Ascending aorta (tissue), 2 donors: ENCODE measurements around the gene TRABD2B. TPM values are rescaled to one million over a fixed set of nuclear protein-coding genes. Genes with fewer than 3 reads are reported as not detected.
A peak's percentile ranks its signal among the peaks of the same experiment; 100 is the strongest.

ENCODE experiments used
- DNase-seq, 2 donors: peaks; one replicate each; pipeline ENCODE4 v3.0.0-alpha.2; 2019; ENCODE audit warnings: low spot score in 2 of 2
- H3K27ac ChIP-seq, 2 donors: fragments of 200-600 bp; sonication (generic); one replicate each; pipeline ENCODE4 v1.5.1; 2016 to 2017; ENCODE audit warnings: mild to moderate bottlenecking in 1 of 2
- H3K27me3 ChIP-seq: fragments of 200-600 bp; sonication (generic); one replicate; pipeline ENCODE4 v1.5.1; 2017
- H3K36me3 ChIP-seq, 2 donors: fragments of 200-600 bp; sonication (generic); one replicate each; pipeline ENCODE4 v1.5.1; 2016
- H3K4me1 ChIP-seq, 2 donors: fragments of 200-600 bp; sonication (generic); one replicate each; pipeline ENCODE4 v1.5.1; 2016 to 2017; ENCODE audit warnings: mild to moderate bottlenecking in 1 of 2
- H3K4me3 ChIP-seq, 2 donors: fragments of 200-600 bp; sonication (generic); one replicate each; pipeline ENCODE4 v1.5.1; 2016 to 2017; ENCODE audit warnings: mild to moderate bottlenecking in 1 of 2
- H3K9me3 ChIP-seq, 2 donors: fragments of 200-600 bp; sonication (generic); one replicate each; pipeline ENCODE4 v1.5.1; 2016
- intact Hi-C: fragments of 100-400 bp; cut with DNase I; formaldehyde crosslinking; loops from one replicate; pipeline ENCODE4 v1.15.1; 2023
- total RNA-seq: library from RNA; depleted of rRNA; stranded (reverse); fragments of >200 nt; gene quantifications from one replicate; pipeline ENCODE4 v1.1.0, GENCODE V29; 2016
- TF ChIP-seq, protein P1 (sequence below), 3 experiments: fragments of 200-600 bp in 2 of 3; fragments of 450-650 bp in 1 of 3; sonication (generic) in 2 of 3; IDR thresholded peaks; one replicate each; pipeline ENCODE4 v1.5.1; 2016 to 2019; ENCODE audit warnings: antibody characterized with exemption in 3 of 3, mild to moderate bottlenecking in 1 of 3, moderate library complexity in 1 of 3

The TRABD2B gene
- total RNA-seq, 1 donor from 2014 or later, result 7.9 TPM

DNA sequence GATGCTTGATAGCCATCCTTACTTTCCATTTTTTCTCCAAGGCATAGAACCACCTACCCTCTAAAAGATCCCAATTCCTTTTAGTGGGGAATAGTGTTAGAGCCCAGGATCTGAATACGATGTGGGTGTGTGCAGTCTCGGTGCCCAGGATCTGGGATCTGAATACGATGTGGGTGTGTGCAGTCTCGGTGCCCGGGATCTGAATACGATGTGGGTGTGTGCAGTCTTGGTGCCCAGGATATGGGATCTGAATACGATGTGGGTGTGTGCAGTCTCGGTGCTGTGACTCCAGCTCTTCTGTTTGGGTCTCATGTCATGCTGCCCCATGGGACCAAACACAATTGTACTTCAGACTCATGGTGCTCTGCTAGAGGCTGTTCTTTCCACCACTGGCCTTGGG, 265.5 kb downstream of the TRABD2B start:
- Histone ChIP-seq H3K27me3 (no peaks in the 10 kb centered on the region), H3K9me3 (no peaks in the 10 kb centered on the region), H3K36me3 (no peaks in the 10 kb centered on the region), H3K4me3 (no peak overlapping the region), H3K27ac (no peak overlapping the region), H3K4me1 (no peaks in the 10 kb centered on the region)
- no peak for DNase-seq
- TF ChIP-seq, protein P1, sequence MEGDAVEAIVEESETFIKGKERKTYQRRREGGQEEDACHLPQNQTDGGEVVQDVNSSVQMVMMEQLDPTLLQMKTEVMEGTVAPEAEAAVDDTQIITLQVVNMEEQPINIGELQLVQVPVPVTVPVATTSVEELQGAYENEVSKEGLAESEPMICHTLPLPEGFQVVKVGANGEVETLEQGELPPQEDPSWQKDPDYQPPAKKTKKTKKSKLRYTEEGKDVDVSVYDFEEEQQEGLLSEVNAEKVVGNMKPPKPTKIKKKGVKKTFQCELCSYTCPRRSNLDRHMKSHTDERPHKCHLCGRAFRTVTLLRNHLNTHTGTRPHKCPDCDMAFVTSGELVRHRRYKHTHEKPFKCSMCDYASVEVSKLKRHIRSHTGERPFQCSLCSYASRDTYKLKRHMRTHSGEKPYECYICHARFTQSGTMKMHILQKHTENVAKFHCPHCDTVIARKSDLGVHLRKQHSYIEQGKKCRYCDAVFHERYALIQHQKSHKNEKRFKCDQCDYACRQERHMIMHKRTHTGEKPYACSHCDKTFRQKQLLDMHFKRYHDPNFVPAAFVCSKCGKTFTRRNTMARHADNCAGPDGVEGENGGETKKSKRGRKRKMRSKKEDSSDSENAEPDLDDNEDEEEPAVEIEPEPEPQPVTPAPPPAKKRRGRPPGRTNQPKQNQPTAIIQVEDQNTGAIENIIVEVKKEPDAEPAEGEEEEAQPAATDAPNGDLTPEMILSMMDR (IDR thresholded peaks at IDR 0.05), result no peak
- intact Hi-C loops, result no loop called here

DNA sequence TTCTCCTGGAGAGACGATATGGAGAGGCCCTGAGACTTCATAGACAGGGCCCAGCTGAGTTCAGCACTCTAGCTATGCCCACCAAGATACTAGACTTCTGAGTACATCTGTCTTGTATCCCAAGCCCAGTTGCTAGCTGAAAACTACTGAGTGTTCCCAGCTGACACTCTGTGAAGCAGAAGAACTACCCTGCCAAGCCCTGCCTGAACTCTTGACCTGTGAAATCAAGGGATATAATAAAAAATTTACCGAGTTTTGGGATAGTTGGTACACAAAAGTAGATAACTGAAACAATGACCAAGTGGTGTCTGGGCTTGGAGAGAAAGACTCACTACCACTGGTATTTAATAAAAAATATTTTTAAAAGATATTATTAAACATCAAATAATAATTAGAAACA, 267.5 kb downstream of the TRABD2B start:
- Histone ChIP-seq H3K4me1 (peaks cover 7 to 13% of the 10 kb centered on the region in 2 donors), H3K27me3 (no peaks in the 10 kb centered on the region), H3K36me3 (no peaks in the 10 kb centered on the region), H3K4me3 (no peak overlapping the region), H3K27ac (no peak overlapping the region), H3K9me3 (no peaks in the 10 kb centered on the region)
- TF ChIP-seq, protein P1 (IDR thresholded peaks at IDR 0.05), result no peak
- no peak for DNase-seq
- intact Hi-C loops, result loop anchor here (5.0 kb wide), 1 partner anchor 537 kb away; the partner anchor contains the start of gene PDZK1IP1

DNA sequence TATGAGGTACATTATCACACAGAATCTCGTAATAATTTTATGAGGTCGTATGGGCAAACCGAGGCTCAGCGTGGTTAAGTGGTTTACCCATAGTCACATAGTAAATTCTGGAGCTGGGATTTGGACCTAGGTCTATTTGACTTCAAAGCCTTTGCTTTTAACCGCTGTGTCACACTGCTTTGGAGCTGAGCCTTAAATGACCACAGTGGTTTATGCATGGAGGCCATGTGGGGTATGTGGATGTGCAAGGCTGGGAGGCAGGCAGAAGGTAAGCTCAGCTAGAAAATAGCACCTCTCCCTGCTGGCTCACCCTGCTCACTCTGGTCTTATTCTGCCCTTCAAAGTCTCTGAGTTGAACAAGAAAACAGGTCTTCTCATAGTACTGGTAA, 269.5 kb downstream of the TRABD2B start:
- TF ChIP-seq, protein P1 (IDR thresholded peaks at IDR 0.05), result no peak
- Histone ChIP-seq H3K4me1 (peaks cover 7 to 15% of the 10 kb centered on the region in 2 donors), H3K36me3 (no peaks in the 10 kb centered on the region), H3K9me3 (no peaks in the 10 kb centered on the region), H3K27ac (no peak overlapping the region), H3K27me3 (no peaks in the 10 kb centered on the region), H3K4me3 (no peak overlapping the region)
- DNase-seq, result no peak
- intact Hi-C loops, result loop anchor here (2.0 to 5.0 kb wide), 2 partner anchors 339 to 535 kb away; partner anchors contain the start of gene PDZK1IP1

DNA sequence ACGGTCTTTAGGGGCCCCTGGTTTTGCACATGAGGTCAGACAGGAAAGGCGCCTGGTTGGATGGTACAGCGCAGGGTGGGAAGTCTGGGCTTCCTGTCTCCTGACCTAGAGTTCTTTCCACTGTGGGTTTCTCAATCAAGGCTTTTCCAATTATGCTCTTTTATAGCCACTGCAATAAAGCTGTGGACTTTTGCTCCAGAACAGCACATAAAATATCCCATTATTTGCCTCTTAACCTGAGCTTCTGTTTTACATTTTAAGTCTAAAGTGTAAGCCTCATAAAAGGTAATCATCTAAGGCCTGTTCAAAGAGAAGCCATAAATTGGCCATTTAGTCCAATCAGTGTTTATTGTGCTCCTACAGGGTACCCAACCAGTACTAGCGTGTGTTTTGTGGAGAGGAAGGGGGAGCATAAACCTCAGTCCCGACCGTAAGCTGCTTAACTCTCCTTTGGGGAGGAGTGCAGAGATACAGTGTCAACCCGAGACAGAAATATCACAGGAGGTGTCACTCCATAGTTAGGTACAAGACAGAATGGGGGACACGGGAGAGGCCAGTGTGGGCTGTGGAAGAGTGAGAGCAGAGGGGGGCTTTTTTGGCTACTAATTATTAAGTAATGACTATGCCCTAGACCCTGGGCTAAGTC, 270.0 kb downstream of the TRABD2B start:
- H3K27me3 ChIP-seq, result no peaks in the 10 kb centered on the region
- no peaks in the 10 kb centered on the region for H3K36me3 ChIP-seq
- TF ChIP-seq, protein P1 (IDR thresholded peaks at IDR 0.05), result no peak
- H3K9me3 ChIP-seq, result no peaks in the 10 kb centered on the region
- no peak overlapping the region for H3K4me3 ChIP-seq
- DNase-seq, result no peak
- peaks cover 7 to 15% of the 10 kb centered on the region in 2 donors for H3K4me1 ChIP-seq
- no peak overlapping the region for H3K27ac ChIP-seq
- intact Hi-C loops, result loop anchor here (2.0 to 5.0 kb wide), 2 partner anchors 338 to 535 kb away; partner anchors contain the start of gene PDZK1IP1

DNA sequence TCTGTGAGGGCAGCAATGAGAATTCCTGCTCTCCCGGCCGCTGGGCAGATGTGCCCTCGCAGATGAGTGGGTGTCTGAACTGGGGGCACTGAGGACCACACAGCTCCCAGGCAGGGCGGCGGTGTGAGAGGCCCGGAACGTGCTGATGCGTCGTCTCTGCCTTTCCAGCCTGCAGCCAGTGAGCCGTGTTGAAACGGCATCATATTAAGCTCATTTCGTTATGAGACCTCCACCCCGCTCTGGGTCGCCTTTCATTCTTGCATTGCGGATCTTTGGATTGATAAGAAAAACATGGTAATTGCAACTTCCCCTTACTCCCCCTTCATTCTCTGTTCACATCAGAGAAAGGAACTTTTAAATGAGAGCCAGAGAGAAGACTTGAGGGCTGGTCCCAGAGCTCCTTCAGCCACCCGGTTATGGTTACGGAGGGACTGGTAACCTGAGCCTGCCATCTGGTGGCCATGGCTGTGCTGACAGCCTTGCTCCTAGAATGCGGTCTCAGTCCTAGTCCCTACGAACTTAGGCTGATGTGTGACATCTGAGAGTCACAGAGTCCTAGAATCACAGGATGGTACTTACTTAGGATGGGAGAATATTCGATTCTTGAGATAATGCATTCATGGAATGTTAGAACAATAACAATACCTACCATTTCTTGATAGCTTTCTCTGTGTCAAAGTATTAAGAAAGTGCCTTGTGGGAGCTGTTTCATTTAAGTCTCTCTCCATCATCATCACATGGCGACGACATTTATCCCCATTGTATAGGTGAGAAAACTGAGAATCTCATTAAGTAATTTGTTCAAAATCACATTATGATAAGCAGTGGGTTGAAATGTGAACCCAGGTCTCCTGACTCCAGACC, 271.0 kb downstream of the TRABD2B start:
- no peaks in the 10 kb centered on the region for H3K9me3 ChIP-seq
- DNase-seq, result peak in 1 of 2 donors; percentile 89
- no peaks in the 10 kb centered on the region for H3K27me3 ChIP-seq
- TF ChIP-seq, protein P1 (IDR thresholded peaks at IDR 0.05), result peak; percentile 75 to 85 (median 83)
- peaks cover 7 to 15% of the 10 kb centered on the region in 2 donors for H3K4me1 ChIP-seq
- no peaks in the 10 kb centered on the region for H3K36me3 ChIP-seq
- intact Hi-C loops, result loop anchor here (1.0 to 5.0 kb wide), 3 partner anchors 294 to 534 kb away; partner anchors contain the start of gene PDZK1IP1
- H3K4me3 ChIP-seq, result peak overlapping the region; percentile 28 to 51
- no peak overlapping the region for H3K27ac ChIP-seq
